A549 (cell line): Measurements from ENCODE around the gene PNMT.

ENCODE experiments used
- CTCF ChIP-seq: fragments of >200 bp; sonication (Bioruptor Twin); formaldehyde crosslinking; IDR thresholded peaks from 3 replicates; pipeline ENCODE4 v1.5.1; 2016
- HDAC2 ChIP-seq: fragments of 200-600 bp; sonication (generic); IDR thresholded peaks from 2 replicates; pipeline ENCODE4 v1.6.1; 2016
- POLR2AphosphoS2 ChIP-seq: conservative IDR thresholded peaks from 2 replicates; pipeline ENCODE4 v1.6.1; 2012; ENCODE audit warnings: low read length, improper control_type of control experiment, inconsistent platforms

- TF ChIP-seq CTCF (peak; percentile 90), HDAC2 (no peak), POLR2AphosphoS2 (no peak)
Measured at GRCh38 chr17:39653662-39654331, 14.5 kb upstream of the PNMT start.
